GM08714 (cell line): ENCODE measurements around the gene RRAS.

Experiments used
- H3K4me3 ChIP-seq: fragments of 200-500 bp; sonication (Bioruptor generic); 2 replicates; pipeline ENCODE4 v1.5.1; 2014; ENCODE audit warnings: mild to moderate bottlenecking, low read length, inconsistent platforms
- ZNF274 ChIP-seq: IDR thresholded peaks from 2 replicates; pipeline ENCODE4 v1.6.1; 2012; ENCODE audit warnings: mild to moderate bottlenecking, low read depth, low read length

Gene RRAS

DNA sequence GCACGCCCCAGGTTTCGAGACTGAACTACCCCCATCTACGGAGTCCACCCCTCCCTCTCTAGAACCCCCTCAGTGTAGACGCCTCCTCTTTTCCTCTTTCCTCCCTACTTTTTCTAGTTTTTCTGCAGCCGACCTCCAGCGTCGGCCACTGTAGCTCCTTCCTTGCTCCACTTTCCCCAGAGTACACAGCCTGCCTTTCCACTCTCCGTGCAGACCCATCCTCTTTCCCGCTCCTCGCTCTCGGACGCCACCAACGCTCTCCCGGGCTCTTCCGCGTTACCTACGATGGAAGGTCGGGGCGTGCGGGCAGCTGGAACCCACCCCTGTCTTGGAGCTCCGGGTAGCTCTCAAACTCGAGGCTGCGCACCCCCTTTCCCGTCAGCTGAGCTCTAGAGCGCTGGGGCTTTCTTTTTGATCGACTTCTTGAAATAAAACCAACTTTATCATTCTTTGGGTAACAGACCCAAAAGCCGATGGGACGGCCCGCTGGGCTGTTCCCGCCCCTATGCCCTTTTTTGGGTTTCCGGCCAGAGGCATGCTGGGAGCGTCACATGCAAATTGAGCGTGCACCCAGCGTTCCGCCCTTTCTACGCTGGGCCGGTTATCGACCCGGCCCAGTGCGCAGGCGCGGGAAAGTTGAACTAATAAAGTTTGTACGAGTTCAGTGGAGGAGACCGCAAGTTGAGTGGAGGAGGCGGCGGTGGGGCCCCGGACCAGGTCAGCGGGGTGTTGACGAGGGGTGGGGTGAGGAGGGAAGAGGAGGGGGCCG lies 25.6 kb upstream of the RRAS start, which contains the start of the genes BCL2L12 and IRF3:
Gene BCL2L12, plus strand, starts transcription at position 583 of the 769 bp plus-strand sequence. CDS start 760 bp downstream, outside the sequence.
Gene IRF3, minus strand, starts transcription at position 507 of the 769 bp plus-strand sequence. CDS start 1,019 bp downstream, outside the sequence.
- no peak for TF ChIP-seq ZNF274
- H3K4me3 ChIP-seq = peak within 1 kb of the TSS; percentile 87

DNA sequence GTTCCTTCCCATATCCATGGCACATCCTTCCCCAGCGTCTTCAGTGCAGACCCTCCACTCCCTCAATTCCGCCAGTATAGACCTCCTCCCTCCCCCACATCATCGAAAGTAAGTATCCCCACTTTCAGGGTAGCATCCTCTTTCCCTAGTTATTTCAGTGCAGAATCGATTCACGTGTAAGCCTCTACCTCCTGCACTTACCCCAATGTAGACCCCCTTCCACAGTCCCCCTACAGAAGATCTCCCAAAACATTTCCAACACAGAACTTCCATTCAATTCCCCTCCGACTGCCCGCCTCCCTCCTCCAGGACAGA lies 25.1 kb upstream of the RRAS start:
- no peak for TF ChIP-seq ZNF274

DNA sequence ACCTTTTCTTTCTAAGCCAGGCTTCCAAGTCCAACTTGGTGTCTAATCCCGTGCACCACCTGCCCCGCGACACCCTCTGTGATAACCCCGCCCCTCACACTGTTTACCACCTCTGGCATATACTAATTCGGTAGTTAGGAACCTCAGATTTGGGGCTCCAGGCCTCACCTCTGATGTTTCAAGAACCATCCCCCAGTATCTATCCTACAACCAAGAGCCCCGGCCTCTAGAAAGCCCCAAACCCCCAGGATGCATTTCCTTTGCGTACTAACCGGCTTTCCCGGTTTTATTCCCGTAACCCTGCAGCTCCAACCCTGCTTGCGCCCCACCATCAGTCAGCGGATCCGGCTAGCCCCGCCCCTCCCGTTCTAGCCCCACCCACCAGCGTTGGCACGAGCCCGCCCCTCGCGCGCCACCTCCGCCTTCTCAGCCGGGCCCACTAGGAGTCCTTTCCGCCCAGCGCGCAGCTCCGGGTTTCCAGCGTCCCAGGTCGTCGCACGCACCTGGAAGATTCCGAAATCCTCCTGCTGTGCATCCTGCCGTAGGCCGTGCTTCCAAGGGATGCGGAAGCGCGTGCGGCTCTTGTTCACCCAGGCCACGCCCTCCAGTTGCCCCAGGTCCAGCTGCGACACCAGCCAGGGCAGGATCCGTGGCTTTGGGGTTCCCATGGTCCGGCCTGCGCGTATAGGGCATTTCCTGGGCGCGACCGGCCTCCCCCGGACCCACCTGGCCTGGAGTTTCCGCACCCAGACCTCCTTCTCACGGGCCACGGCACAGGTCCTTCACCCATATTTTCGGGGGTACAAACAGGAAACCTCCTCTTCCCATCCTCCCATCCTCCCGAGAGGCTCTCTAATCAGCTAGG lies 24.5 kb upstream of the RRAS start:
- peak overlapping the region; percentile 87 for H3K4me3 ChIP-seq
- no peak for TF ChIP-seq ZNF274

More for the DNA sequence above, 25.1 kb upstream of the RRAS start:
- peak overlapping the region; percentile 87 for H3K4me3 ChIP-seq

DNA sequence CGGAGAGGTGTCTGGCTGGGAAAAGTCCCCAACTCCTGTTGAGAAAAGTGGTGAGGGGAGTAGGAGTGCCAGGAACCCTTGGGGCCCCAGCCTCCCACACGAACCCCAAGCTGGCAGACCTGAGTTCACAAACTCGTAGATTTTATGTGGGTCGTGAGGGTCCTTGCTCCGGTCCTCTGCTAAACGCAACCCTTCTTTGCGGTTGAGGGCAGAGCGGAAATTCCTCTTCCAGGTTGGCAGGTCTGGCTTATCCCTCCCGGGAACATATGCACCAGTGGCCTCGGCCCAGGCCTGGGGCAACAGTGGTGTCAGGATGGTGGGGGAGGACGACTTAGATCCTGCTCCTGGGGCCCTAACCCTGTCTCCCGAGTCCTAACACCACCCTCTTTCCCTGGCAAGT lies 23.3 kb upstream of the RRAS start:
- no peak for TF ChIP-seq ZNF274
- no peak overlapping the region; the same call in 1 of the 2 replicates for H3K4me3 ChIP-seq

DNA sequence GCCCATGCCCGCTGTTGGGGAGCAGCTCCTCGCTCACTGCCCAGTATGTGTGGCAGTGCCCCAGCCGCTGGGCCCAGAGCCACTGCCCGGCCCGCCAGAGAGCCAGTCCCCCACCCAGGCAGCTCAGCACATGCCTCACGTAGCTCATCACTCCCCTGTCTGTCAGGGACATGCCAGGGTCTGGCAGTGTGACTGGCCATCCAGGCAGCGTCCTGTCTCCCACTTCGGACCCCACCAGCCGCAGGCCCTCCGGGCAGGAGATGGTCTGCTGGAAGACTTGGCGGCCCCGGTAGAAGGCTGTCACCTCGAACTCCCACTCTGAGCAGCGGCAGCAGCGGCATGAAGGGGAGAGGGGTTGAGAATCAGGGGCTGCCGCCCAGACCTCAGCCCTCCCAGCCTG lies 22.1 kb upstream of the RRAS start:
- H3K4me3 ChIP-seq = no peak overlapping the region
- no peak for TF ChIP-seq ZNF274

DNA sequence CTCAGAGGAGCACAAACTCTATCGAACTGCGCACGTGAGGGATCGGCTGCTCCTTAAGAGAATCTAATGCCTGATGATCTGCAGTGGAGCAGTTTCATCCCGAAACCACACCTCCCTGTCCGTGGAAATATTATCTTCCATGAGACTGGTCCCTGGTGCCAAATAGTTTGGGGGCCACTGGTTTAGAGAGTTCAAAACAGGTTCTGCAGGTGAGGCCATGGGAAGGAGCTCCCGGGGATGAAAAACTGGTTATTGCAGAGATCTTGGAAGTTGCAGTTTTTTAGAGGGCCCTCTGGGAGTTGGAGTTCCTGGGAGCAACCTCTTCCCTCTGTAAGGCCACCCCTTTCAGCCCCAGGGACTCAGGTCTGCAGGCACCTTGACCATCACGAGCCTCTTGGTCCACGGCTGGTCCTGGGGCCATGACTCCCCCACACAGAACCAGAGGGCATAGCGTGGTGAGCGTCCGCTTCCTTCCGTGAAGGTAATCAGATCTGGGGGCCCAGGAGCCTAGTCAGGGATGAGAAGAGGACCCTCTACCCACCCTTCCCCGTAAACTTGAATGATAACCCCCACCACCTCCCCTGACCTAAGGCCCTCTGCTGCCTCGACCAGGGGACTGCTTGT lies 20.5 kb upstream of the RRAS start:
- H3K4me3 ChIP-seq = no peak overlapping the region
- no peak for TF ChIP-seq ZNF274

DNA sequence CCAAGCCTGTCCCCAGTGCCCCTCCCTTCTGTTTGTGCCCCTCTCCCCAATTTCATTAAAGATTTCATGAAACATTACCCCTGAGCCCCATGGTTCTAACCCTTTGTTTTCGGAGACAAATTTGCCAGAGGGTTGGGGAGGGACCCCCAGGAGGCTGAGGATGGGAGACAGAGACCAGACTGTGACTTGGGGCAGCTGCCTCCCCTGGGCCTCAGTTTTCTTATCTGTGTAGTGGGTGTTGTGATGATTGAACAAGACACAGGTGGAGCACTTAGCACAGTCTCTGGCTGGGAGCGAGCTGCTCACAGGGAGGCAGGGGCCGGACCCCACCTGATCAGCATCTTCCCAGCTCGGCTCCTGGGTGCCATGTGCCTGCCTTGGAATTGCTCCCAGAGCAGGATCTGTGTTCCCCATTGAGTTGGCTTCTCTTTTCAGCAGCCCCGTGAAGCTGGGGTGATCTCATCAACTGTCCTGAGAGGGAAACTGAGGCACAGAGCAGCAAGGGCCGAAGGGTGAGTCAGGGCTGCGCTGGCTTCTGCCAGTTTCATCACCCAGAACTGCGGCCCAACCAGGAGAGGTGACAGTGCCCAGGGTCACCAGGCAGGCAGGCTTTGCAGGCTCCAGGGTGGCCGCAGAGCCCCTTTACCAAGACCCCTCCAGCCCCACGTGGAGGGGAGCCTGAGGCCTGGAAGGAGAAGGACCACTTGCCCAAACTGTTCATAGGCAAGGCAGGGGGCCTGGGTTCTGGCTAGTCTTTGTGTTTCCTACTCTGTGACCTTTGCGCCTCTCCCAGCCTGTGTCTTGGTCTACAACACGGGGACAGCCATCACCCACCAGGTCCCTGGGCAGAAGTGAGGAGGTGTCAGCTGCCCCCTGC lies 18.9 kb upstream of the RRAS start:
- H3K4me3 ChIP-seq = no peak overlapping the region
- no peak for TF ChIP-seq ZNF274

DNA sequence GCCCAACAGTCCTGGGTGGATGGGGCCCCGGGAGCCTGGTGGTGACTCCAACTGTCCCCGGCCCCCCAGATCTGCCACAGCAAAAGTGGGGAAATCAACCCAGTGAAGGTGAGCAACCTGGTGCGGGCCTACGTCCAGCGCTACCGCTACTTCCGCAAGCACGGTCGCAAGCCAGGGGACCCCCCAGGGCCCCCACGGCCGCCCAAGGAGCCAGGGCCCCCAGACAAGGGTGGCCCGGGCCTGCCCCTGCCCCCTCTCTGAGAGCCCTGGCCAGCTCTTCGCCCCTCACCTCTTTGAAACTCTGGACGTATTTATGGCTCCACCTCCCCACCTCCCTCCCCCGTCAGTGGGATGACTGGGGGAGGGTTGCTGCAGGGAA lies 18.2 kb upstream of the RRAS start:
- TF ChIP-seq ZNF274 = no peak
- H3K4me3 ChIP-seq = no peak overlapping the region

DNA sequence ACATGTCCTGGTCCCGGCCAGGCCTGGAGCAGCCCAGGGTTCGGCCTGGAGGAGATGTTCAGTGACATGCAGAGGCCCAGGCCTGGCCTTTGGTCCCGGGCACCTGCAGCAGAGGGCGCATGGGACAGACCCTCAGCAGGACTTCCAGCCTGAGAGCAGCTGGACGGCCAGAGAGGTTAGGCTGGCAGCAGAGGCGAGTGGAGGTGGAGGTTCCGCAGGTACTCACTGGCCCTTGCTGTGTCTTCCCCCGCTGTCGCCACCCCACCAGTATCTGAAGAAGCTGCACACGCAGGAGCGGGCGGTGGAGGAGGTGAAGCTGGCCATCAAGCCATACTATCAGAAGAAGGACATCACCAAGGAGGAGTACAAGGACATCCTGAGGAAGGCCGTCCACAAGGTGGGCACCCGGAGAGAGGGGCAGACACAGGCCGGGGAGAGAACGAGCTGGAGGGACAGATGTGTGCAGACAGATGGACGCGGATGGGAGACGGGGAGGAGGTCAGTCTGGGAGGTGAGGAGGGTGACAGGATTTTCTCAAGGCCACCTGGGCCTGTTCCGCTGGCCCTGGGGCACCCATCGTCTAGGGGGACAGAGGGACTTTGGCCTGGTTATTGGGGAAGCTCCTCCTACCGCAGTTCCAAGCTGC lies 17.7 kb upstream of the RRAS start:
- no peak overlapping the region for H3K4me3 ChIP-seq
- TF ChIP-seq ZNF274 = no peak

DNA sequence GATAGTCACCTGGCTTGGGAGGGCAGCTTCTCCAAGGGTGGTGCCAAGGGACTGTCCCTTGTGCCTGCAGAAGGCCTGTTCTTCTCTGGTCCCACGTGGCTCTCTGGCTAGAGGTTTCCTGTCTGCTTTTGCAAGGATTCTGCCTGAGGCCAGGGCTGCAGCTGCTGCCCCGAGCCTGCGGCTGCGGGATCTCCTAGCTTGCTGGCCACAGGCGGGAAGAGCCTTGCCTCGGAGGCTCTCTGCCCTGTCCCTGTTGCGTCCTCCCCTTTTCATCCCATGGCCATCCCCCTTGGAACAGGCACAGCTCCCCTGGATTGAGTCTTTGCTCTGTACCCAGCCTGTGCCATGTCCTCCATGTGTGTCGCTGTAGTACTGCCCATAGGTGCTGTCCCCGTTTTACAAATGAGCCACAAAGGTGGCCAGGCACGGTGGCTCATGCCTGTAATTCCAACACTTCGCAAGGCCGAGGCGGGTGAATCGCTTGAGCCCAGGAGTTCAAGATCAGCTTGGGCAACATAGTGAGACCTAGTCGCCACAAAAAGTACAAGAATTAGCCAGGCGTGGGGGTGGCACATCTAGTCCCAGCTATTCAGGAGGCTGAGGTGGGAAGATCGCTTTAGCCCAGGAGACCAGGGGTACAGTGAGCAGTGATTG lies 16.6 kb upstream of the RRAS start:
- H3K4me3 ChIP-seq = no peak overlapping the region
- TF ChIP-seq ZNF274 = no peak

DNA sequence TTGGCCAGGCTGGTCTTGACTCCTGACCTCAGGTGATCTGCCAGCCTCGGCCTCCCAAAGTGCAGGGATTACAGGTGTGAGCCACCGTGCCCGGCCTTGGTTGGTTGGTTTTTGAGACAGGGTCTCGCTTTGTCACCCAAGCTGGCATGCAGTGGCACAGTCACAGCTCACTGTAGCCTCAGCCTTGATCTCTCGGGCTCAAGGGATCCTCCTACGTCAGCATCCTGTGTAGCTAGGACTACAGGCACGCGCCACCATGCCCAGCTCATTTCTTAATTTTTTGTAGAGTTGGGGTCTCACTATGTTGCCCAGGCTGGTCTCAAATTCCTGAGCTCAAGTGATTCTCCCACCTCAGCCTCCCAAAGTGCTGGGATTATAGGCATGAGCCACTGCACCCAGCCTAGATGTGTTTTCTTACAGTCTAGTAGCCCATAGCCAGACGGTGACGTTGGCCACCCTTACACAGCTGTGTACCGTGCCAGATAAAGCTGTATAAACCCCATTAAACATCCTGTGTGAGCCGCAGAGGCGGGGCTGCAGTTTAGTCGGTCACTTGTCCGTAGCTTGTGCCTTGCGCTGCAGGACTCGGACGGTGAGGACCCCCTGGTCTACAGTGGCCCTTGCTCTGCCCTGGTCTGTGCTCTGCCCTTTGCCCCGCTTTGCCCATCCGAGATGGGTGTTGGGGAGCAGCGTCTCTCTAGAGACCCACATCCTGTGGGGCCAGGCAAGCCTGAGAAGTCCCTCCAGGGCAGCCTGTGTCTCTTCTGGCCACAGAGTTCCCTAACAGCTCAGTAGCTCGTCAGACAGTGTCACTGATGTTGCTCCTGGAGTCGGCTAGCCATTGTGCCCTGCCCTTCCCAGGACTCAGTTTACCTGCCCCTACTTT lies 15.9 kb upstream of the RRAS start:
- TF ChIP-seq ZNF274 = no peak
- H3K4me3 ChIP-seq = no peak overlapping the region

DNA sequence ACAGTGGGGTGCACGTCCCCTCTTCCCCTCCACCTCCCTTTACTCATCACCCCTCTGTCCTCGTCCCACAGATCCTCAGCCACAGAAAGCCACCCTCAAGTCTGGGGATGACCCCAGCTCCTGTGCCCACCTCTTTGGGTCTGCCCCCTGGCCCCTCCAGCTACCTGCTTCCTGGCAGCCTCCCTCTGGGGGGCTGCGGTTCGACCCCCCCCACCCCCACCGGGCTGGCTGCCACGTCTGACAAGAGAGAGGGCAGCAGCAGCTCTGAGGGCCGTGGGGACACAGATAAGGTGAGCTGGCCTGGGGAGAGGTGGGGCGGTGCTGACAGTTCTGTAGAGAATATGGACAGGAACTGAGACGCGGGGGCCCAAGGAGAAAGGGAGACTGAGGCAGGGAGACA lies 14.6 kb upstream of the RRAS start:
- TF ChIP-seq ZNF274 = no peak
- H3K4me3 ChIP-seq = no peak overlapping the region
